Spinal cord (tissue), 10 donors: ENCODE results near the gene SLC25A21. TPM values are rescaled to one million over a fixed set of nuclear protein-coding genes. Genes with fewer than 3 reads are reported as not detected.

Experiments
- DNase-seq, 6 donors: peaks; one replicate each; pipeline versions ENCODE4 v3.0.0 to v3.0.0-alpha.2; 2013 to 2015; ENCODE audit warnings: low spot score in 6 of 6, low read depth in 4 of 6
- H3K27ac ChIP-seq: one replicate; pipeline ENCODE4 v1.5.1; 2013; ENCODE audit warnings: low read depth, low read length, control low read depth
- H3K27me3 ChIP-seq: one replicate; pipeline ENCODE4 v1.6.1; 2013; ENCODE audit warnings: low read length; ENCODE audit not compliant: control insufficient read depth, insufficient read depth
- H3K36me3 ChIP-seq: one replicate; pipeline ENCODE4 v1.6.1; 2013; ENCODE audit warnings: low read length; ENCODE audit not compliant: control insufficient read depth, insufficient read depth
- H3K4me1 ChIP-seq: one replicate; pipeline ENCODE4 v1.6.1; 2013; ENCODE audit warnings: low read length; ENCODE audit not compliant: control insufficient read depth, insufficient read depth
- H3K4me3 ChIP-seq: one replicate; pipeline ENCODE4 v1.5.1; 2013; ENCODE audit warnings: low read depth, low read length, control low read depth
- H3K9me3 ChIP-seq: one replicate; pipeline ENCODE4 v1.6.1; 2013; ENCODE audit warnings: low read length; ENCODE audit not compliant: control insufficient read depth, insufficient read depth
- WGBS: methylation state at CpG from one replicate; pipeline ENCODE4 v1.1.5; 2013; ENCODE audit warnings: missing lambda C conversion rate; ENCODE audit not compliant: insufficient coverage; 5-methylcytosine and 5-hydroxymethylcytosine counted together
- polyA plus RNA-seq, 2 donors: library from polyadenylated mRNA; unstranded; fragments of 120-200 nt; gene quantifications; one replicate each; pipeline ENCODE4 v1.2.1, GENCODE V29; 2013; ENCODE audit not compliant: insufficient read length in 2 of 2
- total RNA-seq, 2 donors: library from RNA; depleted of rRNA in 1 of 2; stranded (reverse); fragments of 120-200 nt in 1 of 2; fragments of >200 nt in 1 of 2; gene quantifications; one replicate each; pipeline versions ENCODE4 v1.2.3 to v1.2.4, GENCODE V29; 2013 to 2014
- donor health status: healthy.

SLC25A21 gene
- total and polyA plus RNA-seq, 4 donors, result 0.99 to 4.5 (median 2.4) TPM

DNA sequence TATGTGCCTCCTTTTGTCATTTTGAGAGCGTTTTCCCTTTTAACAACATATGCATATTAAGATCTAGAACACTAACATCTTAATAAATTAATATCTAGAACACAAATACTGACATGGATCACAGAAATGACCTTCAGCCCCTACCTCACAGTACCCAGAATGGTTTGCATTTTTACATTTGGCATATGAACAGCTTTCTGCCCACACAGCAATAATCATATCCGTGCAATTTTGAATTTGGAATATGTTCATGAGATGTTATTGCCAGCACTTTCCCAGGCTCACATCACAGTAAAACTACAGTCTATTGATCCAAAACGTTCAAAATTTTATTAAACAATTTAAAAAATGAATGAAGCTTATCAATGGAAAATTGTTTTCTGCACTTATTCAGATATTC, 114.6 kb downstream of the SLC25A21 start:
- no CpG with 5 or more reads among the region's 3 CpGs for WGBS
- Histone ChIP-seq H3K27ac (no peak overlapping the region), H3K27me3 (no peaks in the 10 kb centered on the region), H3K4me1 (no peaks in the 10 kb centered on the region), H3K36me3 (no peaks in the 10 kb centered on the region), H3K9me3 (no peaks in the 10 kb centered on the region), H3K4me3 (no peak overlapping the region)
- no peak for DNase-seq

DNA sequence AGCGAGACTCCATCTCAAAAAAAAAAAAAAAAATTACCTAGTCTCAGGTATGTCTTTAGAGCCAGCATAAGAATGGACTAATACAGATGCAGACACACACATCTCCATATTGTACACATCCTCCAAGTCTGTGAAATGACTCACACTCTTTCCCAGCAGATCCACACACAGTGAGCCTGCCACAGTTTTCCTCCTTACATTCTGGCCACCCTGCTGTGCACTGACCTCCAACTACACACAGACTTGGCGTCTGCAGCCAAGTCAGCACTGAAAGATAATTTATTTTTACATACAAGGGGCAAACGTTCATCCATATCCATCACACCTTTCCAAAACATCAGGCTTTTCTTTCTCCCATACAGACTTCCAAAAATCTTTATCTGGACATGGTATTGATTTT, 115.9 kb downstream of the SLC25A21 start:
- no peak overlapping the region for H3K27ac ChIP-seq
- H3K9me3 ChIP-seq, result no peaks in the 10 kb centered on the region
- no peaks in the 10 kb centered on the region for H3K4me1 ChIP-seq
- no peak for DNase-seq
- no peak overlapping the region for H3K4me3 ChIP-seq
- H3K27me3 ChIP-seq, result no peaks in the 10 kb centered on the region
- no peaks in the 10 kb centered on the region for H3K36me3 ChIP-seq
- 67% methylated on average over 3 of the region's 3 CpGs for WGBS

DNA sequence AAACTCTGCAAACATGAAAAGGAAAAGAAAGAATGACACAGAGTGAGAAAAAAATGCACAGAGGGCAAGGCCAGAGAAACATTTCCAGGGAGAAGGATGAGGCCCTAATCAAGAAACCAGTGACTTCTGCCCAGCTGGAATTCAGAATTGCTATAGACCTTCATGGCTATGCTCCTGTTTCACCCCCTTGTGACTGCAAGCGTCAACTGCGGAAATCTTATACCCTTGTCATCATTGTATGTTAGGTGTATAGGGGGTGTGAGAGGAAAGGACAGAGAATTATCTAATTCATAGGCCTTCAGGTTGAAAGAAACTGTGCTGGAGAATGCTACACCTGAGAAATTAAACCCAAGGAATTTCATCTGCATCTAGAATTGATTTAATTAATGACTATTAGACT, 117.5 kb downstream of the SLC25A21 start:
- Histone ChIP-seq H3K27ac (no peak overlapping the region), H3K4me3 (no peak overlapping the region), H3K4me1 (no peaks in the 10 kb centered on the region), H3K27me3 (no peaks in the 10 kb centered on the region), H3K36me3 (no peaks in the 10 kb centered on the region), H3K9me3 (no peaks in the 10 kb centered on the region)
- no peak for DNase-seq
- no CpG with 5 or more reads among the region's 2 CpGs for WGBS

DNA sequence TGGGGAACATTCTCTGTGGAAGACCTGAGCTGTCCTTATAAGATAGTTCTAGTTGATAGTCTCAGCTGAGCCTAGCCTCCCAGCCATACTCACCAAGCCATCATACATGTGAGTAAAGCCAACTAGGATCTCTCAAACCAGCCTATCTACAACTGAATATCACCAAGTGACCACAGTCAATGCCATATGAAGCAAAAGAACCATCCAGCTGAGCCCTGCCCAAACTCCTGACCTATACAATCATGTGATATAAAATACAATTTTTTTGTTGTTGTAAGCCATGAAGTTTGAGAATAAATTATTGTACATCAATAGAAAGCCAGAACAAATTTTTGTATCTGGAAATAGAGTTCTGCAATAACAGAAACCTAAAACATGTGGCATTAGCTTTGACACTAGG, 118.3 kb downstream of the SLC25A21 start:
- H3K27ac ChIP-seq, result no peak overlapping the region
- no peaks in the 10 kb centered on the region for H3K9me3 ChIP-seq
- no peaks in the 10 kb centered on the region for H3K36me3 ChIP-seq
- H3K27me3 ChIP-seq, result no peaks in the 10 kb centered on the region
- no peak overlapping the region for H3K4me3 ChIP-seq
- no peak for DNase-seq
- H3K4me1 ChIP-seq, result no peaks in the 10 kb centered on the region

DNA sequence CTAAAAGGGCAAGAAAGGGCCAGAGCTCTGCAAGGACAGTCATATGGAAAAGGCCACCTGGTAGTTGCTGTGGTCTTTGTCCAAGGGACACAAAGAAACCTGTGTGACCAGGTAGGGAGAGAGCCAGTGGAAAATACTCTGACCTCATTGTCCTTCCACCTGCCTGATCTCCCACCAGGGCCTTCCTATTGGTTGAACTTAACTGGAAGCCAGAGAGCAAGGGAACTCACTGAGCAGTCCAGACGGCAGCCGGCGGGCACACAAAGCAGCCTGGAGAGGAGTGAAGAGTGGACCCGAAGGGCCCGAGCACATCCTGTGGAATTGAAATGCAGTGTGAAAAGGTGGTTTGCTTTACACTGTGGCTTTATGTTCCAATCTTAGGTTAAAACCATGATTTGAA, 120.7 kb downstream of the SLC25A21 start:
- no peak overlapping the region for H3K4me3 ChIP-seq
- DNase-seq, result no peak
- H3K9me3 ChIP-seq, result no peaks in the 10 kb centered on the region
- H3K27me3 ChIP-seq, result no peaks in the 10 kb centered on the region
- H3K4me1 ChIP-seq, result no peaks in the 10 kb centered on the region
- WGBS, result 96% methylated on average over 3 of the region's 5 CpGs
- no peak overlapping the region for H3K27ac ChIP-seq
- no peaks in the 10 kb centered on the region for H3K36me3 ChIP-seq

DNA sequence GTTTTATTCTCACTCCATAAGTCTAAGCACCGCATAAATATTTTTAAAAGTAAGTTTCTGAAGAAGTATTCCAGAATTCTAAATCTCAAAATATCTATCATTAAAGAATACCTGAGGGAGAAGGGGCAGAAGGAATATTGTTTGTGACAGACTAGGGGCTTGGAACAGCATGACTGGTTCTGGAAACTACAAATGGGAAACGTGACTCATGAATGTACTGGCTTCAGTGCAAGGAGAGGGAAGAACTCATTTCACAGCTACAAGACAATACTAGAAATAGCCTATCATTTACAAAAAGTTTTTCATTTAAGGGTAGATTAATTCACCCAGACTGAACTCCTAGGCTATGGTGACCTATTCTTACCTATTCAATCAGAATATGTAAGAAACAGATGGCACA, 121.3 kb downstream of the SLC25A21 start:
- H3K4me1 ChIP-seq, result no peaks in the 10 kb centered on the region
- no peak for DNase-seq
- no peaks in the 10 kb centered on the region for H3K27me3 ChIP-seq
- no peak overlapping the region for H3K27ac ChIP-seq
- no peaks in the 10 kb centered on the region for H3K9me3 ChIP-seq
- WGBS, result no CpG with 5 or more reads among the region's 2 CpGs
- no peaks in the 10 kb centered on the region for H3K36me3 ChIP-seq
- H3K4me3 ChIP-seq, result no peak overlapping the region

DNA sequence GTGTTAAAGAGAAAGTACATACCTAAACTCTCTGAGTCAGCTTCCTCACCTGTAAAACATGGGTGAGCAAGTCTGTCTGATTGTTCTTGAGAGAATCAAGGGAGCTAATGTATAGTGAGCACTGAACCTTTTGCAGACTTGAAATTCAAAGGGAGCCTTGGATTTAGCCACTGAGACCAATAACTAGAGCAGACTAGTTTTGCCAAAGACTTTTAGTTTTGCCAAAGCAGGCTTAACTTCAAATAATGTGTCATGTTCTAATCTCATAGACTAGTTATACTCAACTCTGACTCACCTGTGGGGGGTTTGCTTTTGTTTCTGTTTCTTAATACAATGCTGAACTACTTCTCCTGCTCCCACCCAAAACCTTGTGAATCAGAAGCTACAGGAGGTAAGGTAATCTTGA, 123.7 kb downstream of the SLC25A21 start:
- H3K4me3 ChIP-seq, result no peak overlapping the region
- DNase-seq, result no peak
- H3K27ac ChIP-seq, result no peak overlapping the region
- no peaks in the 10 kb centered on the region for H3K27me3 ChIP-seq
- no peaks in the 10 kb centered on the region for H3K4me1 ChIP-seq
- no peaks in the 10 kb centered on the region for H3K36me3 ChIP-seq
- H3K9me3 ChIP-seq, result no peaks in the 10 kb centered on the region

DNA sequence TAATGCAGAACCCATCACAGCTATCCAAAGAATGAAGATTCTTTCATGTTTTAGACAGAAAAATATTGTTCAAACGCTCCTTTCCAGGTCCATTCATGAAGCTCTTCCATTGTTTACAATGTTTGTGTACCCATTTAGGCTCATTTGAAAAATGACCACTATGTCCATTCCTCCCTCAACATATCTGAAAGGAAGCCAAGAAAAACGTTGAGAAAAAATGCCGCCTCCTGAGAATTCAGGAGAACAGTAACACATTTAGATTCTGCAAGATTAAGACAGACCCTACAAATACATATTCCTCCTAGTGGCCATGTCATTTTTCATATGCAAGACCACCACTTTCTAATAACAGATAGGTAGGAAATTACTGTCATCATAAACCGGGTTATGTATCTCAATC, 124.4 kb downstream of the SLC25A21 start:
- Histone ChIP-seq H3K9me3 (no peaks in the 10 kb centered on the region), H3K27me3 (no peaks in the 10 kb centered on the region), H3K4me1 (no peaks in the 10 kb centered on the region), H3K4me3 (no peak overlapping the region), H3K36me3 (no peaks in the 10 kb centered on the region), H3K27ac (no peak overlapping the region)
- no peak for DNase-seq
- WGBS, result no CpG with 5 or more reads among the region's 4 CpGs

DNA sequence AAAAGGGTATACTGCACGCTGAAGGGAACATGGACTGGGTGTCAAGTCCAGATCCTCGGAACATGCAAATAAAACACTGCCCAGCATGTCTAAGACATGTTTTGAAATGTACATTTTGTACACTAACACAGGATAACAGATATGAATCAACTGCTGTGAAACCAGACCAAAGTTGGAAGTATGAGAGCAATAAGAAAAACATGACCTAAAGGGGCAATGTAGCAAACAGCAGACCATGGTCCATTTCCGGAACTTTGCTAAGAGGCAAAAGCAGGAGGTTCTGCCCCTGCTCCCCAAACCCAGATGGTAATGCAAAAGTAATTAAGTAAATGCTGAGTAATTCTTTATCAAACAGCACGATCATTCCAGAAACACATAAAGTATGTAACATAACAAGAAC, 125.2 kb downstream of the SLC25A21 start:
- DNase-seq, result no peak
- Histone ChIP-seq H3K27me3 (no peaks in the 10 kb centered on the region), H3K9me3 (no peaks in the 10 kb centered on the region), H3K4me1 (no peaks in the 10 kb centered on the region), H3K27ac (no peak overlapping the region), H3K4me3 (no peak overlapping the region), H3K36me3 (no peaks in the 10 kb centered on the region)
- WGBS, result no CpG with 5 or more reads among the region's 4 CpGs

DNA sequence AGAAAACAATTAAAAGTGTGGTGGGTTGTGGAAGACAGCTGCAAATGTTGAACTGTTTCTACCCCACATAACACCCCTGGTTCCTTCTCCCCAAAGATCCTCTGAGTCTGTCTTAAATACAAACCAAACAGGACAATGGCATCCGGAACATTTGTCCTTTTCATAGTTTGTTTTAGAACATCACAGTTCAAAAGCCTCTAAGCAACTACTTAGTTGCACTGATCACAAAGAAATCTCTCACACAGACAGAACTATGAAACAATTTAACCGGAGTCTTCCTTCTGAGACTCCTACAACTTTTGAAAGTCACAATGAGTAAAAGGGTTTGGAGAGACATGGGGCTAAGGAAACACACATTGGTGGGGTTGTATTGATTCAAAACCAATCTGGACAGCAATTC, 125.6 kb downstream of the SLC25A21 start:
- no peak overlapping the region for H3K4me3 ChIP-seq
- no peak for DNase-seq
- H3K27ac ChIP-seq, result no peak overlapping the region
- no peaks in the 10 kb centered on the region for H3K4me1 ChIP-seq
- H3K27me3 ChIP-seq, result no peaks in the 10 kb centered on the region
- H3K9me3 ChIP-seq, result no peaks in the 10 kb centered on the region
- WGBS, result 89% methylated on average over 1 of the region's 2 CpGs
- no peaks in the 10 kb centered on the region for H3K36me3 ChIP-seq
